ENCODE data around the gene ABHD15. TPM values are rescaled to one million over a fixed set of nuclear protein-coding genes. Genes with fewer than 3 reads are reported as not detected.

ABHD15 gene
- total RNA-seq, 2 experiments from 2014 or later = 4.1 to 4.9 TPM

DNA sequence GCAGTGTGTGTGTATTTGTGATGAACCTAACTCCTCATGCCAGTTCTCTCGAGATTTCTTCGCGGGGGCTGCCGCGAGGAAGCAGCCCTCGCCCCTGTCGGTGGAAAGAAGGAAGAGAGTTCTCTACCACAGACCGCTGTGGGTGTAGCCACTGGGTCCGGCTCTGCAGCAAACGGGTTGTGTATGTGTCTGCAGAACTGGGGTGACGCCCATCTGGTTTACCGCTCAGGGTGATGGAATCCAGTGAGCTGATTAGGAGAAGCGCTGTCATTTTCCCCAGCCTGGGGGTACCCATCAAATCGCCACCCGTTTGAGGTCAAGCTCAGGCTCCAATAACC, 48.2 kb upstream of the ABHD15 start:
- POLR2A ChIA-PET = interaction anchor here (0.6 to 4.3 kb wide), 17 partner anchors 10 to 1695 kb away, joined by 3 to 40 read pairs (median 5); partner anchors contain the start of genes ABHD15, ANKRD13B and TP53I13
- DNase-seq (peak; percentile 43 to 89 (median 64)), ATAC-seq (ENCODE audit: poor library complexity) (peak; percentile 45)
- Mint-ChIP-seq H3K4me3 (peak overlapping the region; percentile 91), H3K36me3 (ENCODE audit: low read depth) (no peaks in the 10 kb centered on the region), H3K27ac (peak overlapping the region; percentile 79), H3K27me3 (no peaks in the 10 kb centered on the region), H3K4me1 (ENCODE audit: low read depth) (peaks cover 40% of the 10 kb centered on the region), H3K9me3 (no peaks in the 10 kb centered on the region)
- Histone ChIP-seq H3K9me3 (ENCODE audit: control insufficient read depth in 1 of 2, insufficient read depth in 1 of 2, low read length in 2 of 2) (no peaks in the 10 kb centered on the region), H3K36me3 (ENCODE audit: insufficient read depth, low read length) (no peaks in the 10 kb centered on the region), H3K27me3 (ENCODE audit: control insufficient read depth in 1 of 2, insufficient read depth in 2 of 2, low read length in 2 of 2) (no peaks in the 10 kb centered on the region), H3K27ac (ENCODE audit: low read depth in 1 of 2, low read length in 2 of 2) (peak overlapping the region in 1 of 2 donors; percentile 44), H3K4me1 (ENCODE audit: insufficient read depth, low read length) (peaks cover 62% of the 10 kb centered on the region), H3K4me3 (ENCODE audit: low read length) (peak overlapping the region; percentile 68)
- TF ChIP-seq, protein P1, sequence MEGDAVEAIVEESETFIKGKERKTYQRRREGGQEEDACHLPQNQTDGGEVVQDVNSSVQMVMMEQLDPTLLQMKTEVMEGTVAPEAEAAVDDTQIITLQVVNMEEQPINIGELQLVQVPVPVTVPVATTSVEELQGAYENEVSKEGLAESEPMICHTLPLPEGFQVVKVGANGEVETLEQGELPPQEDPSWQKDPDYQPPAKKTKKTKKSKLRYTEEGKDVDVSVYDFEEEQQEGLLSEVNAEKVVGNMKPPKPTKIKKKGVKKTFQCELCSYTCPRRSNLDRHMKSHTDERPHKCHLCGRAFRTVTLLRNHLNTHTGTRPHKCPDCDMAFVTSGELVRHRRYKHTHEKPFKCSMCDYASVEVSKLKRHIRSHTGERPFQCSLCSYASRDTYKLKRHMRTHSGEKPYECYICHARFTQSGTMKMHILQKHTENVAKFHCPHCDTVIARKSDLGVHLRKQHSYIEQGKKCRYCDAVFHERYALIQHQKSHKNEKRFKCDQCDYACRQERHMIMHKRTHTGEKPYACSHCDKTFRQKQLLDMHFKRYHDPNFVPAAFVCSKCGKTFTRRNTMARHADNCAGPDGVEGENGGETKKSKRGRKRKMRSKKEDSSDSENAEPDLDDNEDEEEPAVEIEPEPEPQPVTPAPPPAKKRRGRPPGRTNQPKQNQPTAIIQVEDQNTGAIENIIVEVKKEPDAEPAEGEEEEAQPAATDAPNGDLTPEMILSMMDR (IDR thresholded peaks at IDR 0.05) = no peak
- CTCF ChIA-PET = interaction anchor here (0.8 to 6.5 kb wide), 5 partner anchors 9 to 164 kb away, joined by 3 to 96 read pairs (median 7); partner anchors contain the start of genes ANKRD13B and CORO6
- intact Hi-C loops (cut with DNase I, micrococcal nuclease) = loop anchor here (1.0 to 10.0 kb wide), 4 partner anchors 26 to 320 kb away; partner anchors contain the start of genes ABHD15 (in 2 of the 2), TP53I13 (in 2 of the 2), GIT1 (in 1 of the 2) and SSH2 (in 1 of the 2)

GRCh38 chr17:29614349-29615047, 47.7 kb upstream of the ABHD15 start:
- H3K27ac Mint-ChIP-seq = peak overlapping the region; percentile 79
- POLR2A ChIA-PET = interaction anchor here (0.6 to 4.3 kb wide), 14 partner anchors 10 to 1696 kb away, joined by 3 to 40 read pairs (median 6); partner anchors contain the start of genes ABHD15, ANKRD13B and TP53I13
- CTCF ChIA-PET = interaction anchor here (0.5 to 6.5 kb wide), 7 partner anchors 10 to 165 kb away, joined by 3 to 96 read pairs (median 7); partner anchors contain the start of genes ANKRD13B and CORO6
- Histone ChIP-seq H3K27ac (ENCODE audit: low read depth in 1 of 2, low read length in 2 of 2) (no peak overlapping the region), H3K9me3 (ENCODE audit: control insufficient read depth in 1 of 2, insufficient read depth in 1 of 2, low read length in 2 of 2) (no peaks in the 10 kb centered on the region), H3K27me3 (ENCODE audit: control insufficient read depth in 1 of 2, insufficient read depth in 2 of 2, low read length in 2 of 2) (no peaks in the 10 kb centered on the region), H3K4me1 (ENCODE audit: insufficient read depth, low read length) (peaks cover 62% of the 10 kb centered on the region), H3K36me3 (ENCODE audit: insufficient read depth, low read length) (no peaks in the 10 kb centered on the region), H3K4me3 (ENCODE audit: low read length) (peak overlapping the region; percentile 68)
- peaks cover 40% of the 10 kb centered on the region for H3K4me1 Mint-ChIP-seq (ENCODE audit: low read depth)
- peak overlapping the region; percentile 91 for H3K4me3 Mint-ChIP-seq
- no peak for ATAC-seq (ENCODE audit: poor library complexity)
- intact Hi-C loops (cut with DNase I, micrococcal nuclease) = loop anchor here (1.0 to 10.0 kb wide), 5 partner anchors 25 to 320 kb away; partner anchors contain the start of genes ABHD15 (in 2 of the 2), TP53I13 (in 2 of the 2), GIT1 (in 1 of the 2) and SSH2 (in 1 of the 2)
- no peaks in the 10 kb centered on the region for H3K36me3 Mint-ChIP-seq (ENCODE audit: low read depth)
- H3K9me3 Mint-ChIP-seq = no peaks in the 10 kb centered on the region
- no peaks in the 10 kb centered on the region for H3K27me3 Mint-ChIP-seq
- TF ChIP-seq, protein P1 (IDR thresholded peaks at IDR 0.05) = no peak
- peak in 1 of 14 experiments; percentile 44 for DNase-seq

- Mint-ChIP-seq H3K27ac (no peak overlapping the region), H3K4me3 (peak overlapping the region; percentile 58), H3K9me3 (no peaks in the 10 kb centered on the region), H3K36me3 (ENCODE audit: low read depth) (no peaks in the 10 kb centered on the region), H3K27me3 (no peaks in the 10 kb centered on the region), H3K4me1 (ENCODE audit: low read depth) (peaks cover 40% of the 10 kb centered on the region)
- peak in 2 of 14 experiments; percentile 21 to 54 for DNase-seq
- Histone ChIP-seq H3K36me3 (ENCODE audit: insufficient read depth, low read length) (no peaks in the 10 kb centered on the region), H3K4me3 (ENCODE audit: low read length) (peak overlapping the region; percentile 31), H3K4me1 (ENCODE audit: insufficient read depth, low read length) (peaks cover 62% of the 10 kb centered on the region), H3K27ac (ENCODE audit: low read depth in 1 of 2, low read length in 2 of 2) (no peak overlapping the region), H3K27me3 (ENCODE audit: control insufficient read depth in 1 of 2, insufficient read depth in 2 of 2, low read length in 2 of 2) (no peaks in the 10 kb centered on the region), H3K9me3 (ENCODE audit: control insufficient read depth in 1 of 2, insufficient read depth in 1 of 2, low read length in 2 of 2) (no peaks in the 10 kb centered on the region)
- intact Hi-C loops (cut with DNase I, micrococcal nuclease) = loop anchor here (1.0 to 10.0 kb wide), 4 partner anchors 34 to 321 kb away; partner anchors contain the start of genes ABHD15 (in 2 of the 2), TP53I13 (in 2 of the 2) and SSH2 (in 1 of the 2)
- ATAC-seq (ENCODE audit: poor library complexity) = no peak
- TF ChIP-seq, protein P1 (IDR thresholded peaks at IDR 0.05) = no peak
- POLR2A ChIA-PET = interaction anchor here (0.6 to 2.0 kb wide), 6 partner anchors 12 to 46 kb away, joined by 3 to 9 read pairs (median 5); partner anchors contain the start of genes ABHD15, ANKRD13B, GIT1 and TP53I13
- CTCF ChIA-PET = interaction anchor here (0.5 to 6.5 kb wide), 11 partner anchors 10 to 167 kb away, joined by 3 to 96 read pairs (median 5); partner anchors contain the start of genes ANKRD13B and CORO6
Measured at GRCh38 chr17:29613856-29614255, 47.0 kb upstream of the ABHD15 start.

Measured in CD4-positive, alpha-beta T cell (primary cell).